ENCODE results near the gene PPM1F. TPM values are rescaled to one million over a fixed set of nuclear protein-coding genes. Genes with fewer than 3 reads are reported as not detected.

The PPM1F gene
- total RNA-seq, 2 donors from 2014 or later, result 17.0 to 29.6 TPM

- Histone ChIP-seq H3K27me3 (no peaks in the 10 kb centered on the region), H3K4me1 (no peaks in the 10 kb centered on the region), H3K27ac (no peak overlapping the region), H3K36me3 (peaks cover 88% of the 10 kb centered on the region), H3K4me3 (no peak overlapping the region), H3K9me3 (no peaks in the 10 kb centered on the region)
- no peak for TF ChIP-seq CTCF (IDR thresholded peaks at IDR 0.05)
- DNase-seq (ENCODE audit: low spot score), result no peak
Measured at GRCh38 chr22:21965762-21966288, 13.2 kb upstream of the PPM1F start.

GRCh38 chr22:21964918-21965484 is 12.4 kb upstream of the PPM1F start:
- Histone ChIP-seq H3K36me3 (peaks cover 83% of the 10 kb centered on the region), H3K4me3 (no peak overlapping the region), H3K9me3 (no peaks in the 10 kb centered on the region), H3K27ac (no peak overlapping the region), H3K27me3 (no peaks in the 10 kb centered on the region), H3K4me1 (no peaks in the 10 kb centered on the region)
- no peak for DNase-seq (ENCODE audit: low spot score)
- TF ChIP-seq CTCF (IDR thresholded peaks at IDR 0.05), result no peak

- no peak for DNase-seq (ENCODE audit: low spot score)
- H3K36me3 ChIP-seq, result peaks cover 78% of the 10 kb centered on the region
- H3K4me1 ChIP-seq, result no peaks in the 10 kb centered on the region
- no peaks in the 10 kb centered on the region for H3K27me3 ChIP-seq
- no peak for TF ChIP-seq CTCF (IDR thresholded peaks at IDR 0.05)
- H3K4me3 ChIP-seq, result no peak overlapping the region
- no peak overlapping the region for H3K27ac ChIP-seq
- H3K9me3 ChIP-seq, result no peaks in the 10 kb centered on the region
Measured at GRCh38 chr22:21964234-21964633, 11.6 kb upstream of the PPM1F start.

GRCh38 chr22:21963790-21964211 is 11.2 kb upstream of the PPM1F start:
- Histone ChIP-seq H3K27me3 (no peaks in the 10 kb centered on the region), H3K9me3 (no peaks in the 10 kb centered on the region), H3K4me3 (no peak overlapping the region), H3K27ac (no peak overlapping the region), H3K4me1 (no peaks in the 10 kb centered on the region), H3K36me3 (peaks cover 78% of the 10 kb centered on the region)
- no peak for DNase-seq (ENCODE audit: low spot score)
- no peak for TF ChIP-seq CTCF (IDR thresholded peaks at IDR 0.05)

- H3K36me3 ChIP-seq, result peaks cover 78% of the 10 kb centered on the region
- no peak overlapping the region for H3K27ac ChIP-seq
- TF ChIP-seq CTCF (IDR thresholded peaks at IDR 0.05), result no peak
- H3K4me1 ChIP-seq, result no peaks in the 10 kb centered on the region
- H3K9me3 ChIP-seq, result no peaks in the 10 kb centered on the region
- H3K27me3 ChIP-seq, result no peaks in the 10 kb centered on the region
- no peak overlapping the region for H3K4me3 ChIP-seq
- no peak for DNase-seq (ENCODE audit: low spot score)
Measured at GRCh38 chr22:21963286-21963685, 10.6 kb upstream of the PPM1F start.

GRCh38 chr22:21962655-21962949 is 10.0 kb upstream of the PPM1F start:
- TF ChIP-seq CTCF (IDR thresholded peaks at IDR 0.05), result no peak
- Histone ChIP-seq H3K9me3 (no peaks in the 10 kb centered on the region), H3K27me3 (no peaks in the 10 kb centered on the region), H3K4me1 (no peaks in the 10 kb centered on the region), H3K4me3 (no peak overlapping the region), H3K27ac (no peak overlapping the region), H3K36me3 (peaks cover 71% of the 10 kb centered on the region)
- DNase-seq (ENCODE audit: low spot score), result no peak
